KMS-11 (cell line): Measurements from ENCODE around the gene FOCAD.

Experiments
- H2AFZ ChIP-seq: fragments of 200-600 bp; sonication (generic); 2 replicates; pipeline ENCODE4 v1.6.1; 2016; ENCODE audit warnings: antibody characterized with exemption, mixed run types, low read depth
- H3K27ac ChIP-seq: fragments of 200-600 bp; sonication (generic); 2 replicates; pipeline ENCODE4 v1.6.1; 2016; ENCODE audit warnings: mild to moderate bottlenecking, mixed run types
- H3K27me3 ChIP-seq: fragments of 200-600 bp; sonication (generic); 2 replicates; pipeline ENCODE4 v1.6.1; 2017; ENCODE audit warnings: mild to moderate bottlenecking, low read depth, mixed run types, moderate library complexity; ENCODE audit not compliant: insufficient read depth
- H3K36me3 ChIP-seq: fragments of 200-600 bp; sonication (generic); 2 replicates; pipeline ENCODE4 v1.6.1; 2017; ENCODE audit warnings: mild to moderate bottlenecking, mixed run types; ENCODE audit not compliant: insufficient read depth
- H3K4me1 ChIP-seq: fragments of 200-600 bp; sonication (generic); 2 replicates; pipeline ENCODE4 v1.6.1; 2016; ENCODE audit warnings: mild to moderate bottlenecking, low read depth, mixed run types; ENCODE audit not compliant: poor library complexity, severe bottlenecking
- H3K4me2 ChIP-seq: fragments of 200-600 bp; sonication (generic); 2 replicates; pipeline ENCODE4 v1.7.0; 2016; ENCODE audit warnings: mild to moderate bottlenecking, mixed run types
- H3K4me3 ChIP-seq: fragments of 200-600 bp; sonication (generic); IDR thresholded peaks from 2 replicates; pipeline ENCODE4 v1.6.1; 2017; ENCODE audit warnings: low read depth, low read length, mixed read lengths; ENCODE audit not compliant: insufficient read depth
- H3K79me2 ChIP-seq: fragments of 200-600 bp; sonication (generic); 2 replicates; pipeline ENCODE4 v1.6.1; 2016; ENCODE audit warnings: low read depth, mixed run types; ENCODE audit not compliant: insufficient read depth
- H3K9ac ChIP-seq: fragments of 200-600 bp; sonication (generic); 2 replicates; pipeline ENCODE4 v1.6.1; 2016; ENCODE audit warnings: mild to moderate bottlenecking, mixed run types
- H4K20me1 ChIP-seq: fragments of 200-600 bp; sonication (generic); 2 replicates; pipeline ENCODE4 v1.6.1; 2016; ENCODE audit warnings: mild to moderate bottlenecking, mixed run types; ENCODE audit not compliant: insufficient read depth
- CTCF ChIP-seq: fragments of 200-600 bp; sonication (generic); conservative IDR thresholded peaks from 2 replicates; pipeline ENCODE4 v1.6.1; 2017; ENCODE audit warnings: low read depth, mild to moderate bottlenecking, antibody characterized with exemption, low read length, moderate library complexity, mixed read lengths

FOCAD gene

DNA sequence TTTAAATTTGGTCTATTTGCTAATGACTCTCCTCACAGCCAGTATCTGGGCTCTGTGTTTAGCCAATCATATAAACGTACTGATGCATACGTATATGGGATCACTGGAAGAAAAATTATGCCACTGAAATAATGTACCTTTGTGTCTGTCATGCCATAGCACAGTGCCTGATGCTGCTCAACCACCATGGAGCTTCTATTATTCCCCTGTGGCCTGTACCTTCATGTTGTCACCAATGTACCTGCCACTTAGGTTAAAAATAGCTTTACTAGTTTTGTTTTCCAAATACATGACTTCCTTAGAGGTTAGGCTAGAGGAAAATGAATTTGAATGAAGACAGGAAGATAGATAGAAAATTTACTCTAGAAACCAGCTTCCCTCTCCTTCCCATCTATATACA lies 312.8 kb downstream of the FOCAD start:
- TF ChIP-seq CTCF, result no peak
- no peaks in the 10 kb centered on the region for H3K36me3 ChIP-seq
- H3K9ac ChIP-seq, result no peak overlapping the region
- H4K20me1 ChIP-seq, result no peaks in the 10 kb centered on the region
- H3K4me2 ChIP-seq, result no peak overlapping the region
- H3K4me1 ChIP-seq, result no peaks in the 10 kb centered on the region
- H3K27ac ChIP-seq, result no peak overlapping the region
- no peaks in the 10 kb centered on the region for H3K27me3 ChIP-seq
- no peak overlapping the region for H3K4me3 ChIP-seq
- no peak overlapping the region for H2AFZ ChIP-seq
- H3K79me2 ChIP-seq, result no peaks in the 10 kb centered on the region

DNA sequence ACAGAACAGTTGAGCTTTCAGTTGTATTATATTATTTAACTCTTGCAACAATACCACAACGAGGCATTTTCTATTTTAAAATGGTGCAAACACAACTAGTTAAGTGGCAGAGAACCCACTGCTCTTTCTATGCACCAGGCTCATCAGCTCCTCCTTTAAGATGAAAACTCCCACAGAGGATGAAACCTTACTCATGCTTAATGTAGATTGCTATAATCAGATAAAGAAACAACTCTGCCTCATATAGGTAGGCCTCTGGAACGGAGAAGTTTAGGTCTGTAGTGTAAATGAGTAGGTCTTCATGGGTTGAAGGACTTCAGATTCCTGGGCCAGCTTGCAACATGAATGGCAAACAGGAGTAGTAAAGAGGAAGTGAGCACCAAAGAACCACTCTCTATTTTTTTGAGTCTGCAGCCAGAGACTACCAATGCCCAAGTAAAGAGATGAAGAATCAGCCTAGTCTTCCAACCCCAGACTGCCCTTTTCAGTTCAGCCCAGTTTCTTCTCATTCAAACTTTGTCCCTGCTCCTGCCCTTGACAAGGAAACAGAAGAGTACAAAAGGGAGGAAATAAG lies 313.5 kb downstream of the FOCAD start:
- no peaks in the 10 kb centered on the region for H3K27me3 ChIP-seq
- no peak overlapping the region for H3K27ac ChIP-seq
- H3K79me2 ChIP-seq, result no peaks in the 10 kb centered on the region
- H3K4me3 ChIP-seq, result no peak overlapping the region
- H3K9ac ChIP-seq, result no peak overlapping the region
- H4K20me1 ChIP-seq, result no peaks in the 10 kb centered on the region
- no peaks in the 10 kb centered on the region for H3K36me3 ChIP-seq
- H3K4me1 ChIP-seq, result no peaks in the 10 kb centered on the region
- TF ChIP-seq CTCF, result no peak
- no peak overlapping the region for H2AFZ ChIP-seq
- no peak overlapping the region for H3K4me2 ChIP-seq

DNA sequence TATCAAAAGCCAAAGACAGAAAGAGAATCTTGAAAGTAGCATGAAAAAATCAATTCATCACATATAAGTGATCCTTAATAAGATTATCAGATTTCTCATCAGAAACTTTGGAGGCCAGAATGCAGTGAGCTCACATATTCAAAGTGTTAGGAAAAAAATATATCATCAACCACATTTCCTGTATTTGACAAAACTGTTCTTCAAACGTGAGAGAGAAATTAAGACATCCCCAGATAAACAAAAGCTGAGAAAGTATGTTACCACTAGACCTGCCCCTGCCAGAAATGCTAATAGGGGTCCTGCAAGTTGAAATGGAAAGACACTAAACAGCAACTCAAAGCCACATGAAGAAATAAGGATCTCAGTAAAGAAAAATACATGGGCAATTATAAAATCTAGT lies 317.5 kb downstream of the FOCAD start:
- Histone ChIP-seq H3K27ac (no peak overlapping the region), H3K79me2 (no peaks in the 10 kb centered on the region), H3K9ac (no peak overlapping the region), H3K4me3 (no peak overlapping the region), H3K36me3 (no peaks in the 10 kb centered on the region), H3K27me3 (no peaks in the 10 kb centered on the region), H3K4me2 (no peak overlapping the region), H3K4me1 (no peaks in the 10 kb centered on the region), H2AFZ (no peak overlapping the region), H4K20me1 (no peaks in the 10 kb centered on the region)
- TF ChIP-seq CTCF, result no peak

DNA sequence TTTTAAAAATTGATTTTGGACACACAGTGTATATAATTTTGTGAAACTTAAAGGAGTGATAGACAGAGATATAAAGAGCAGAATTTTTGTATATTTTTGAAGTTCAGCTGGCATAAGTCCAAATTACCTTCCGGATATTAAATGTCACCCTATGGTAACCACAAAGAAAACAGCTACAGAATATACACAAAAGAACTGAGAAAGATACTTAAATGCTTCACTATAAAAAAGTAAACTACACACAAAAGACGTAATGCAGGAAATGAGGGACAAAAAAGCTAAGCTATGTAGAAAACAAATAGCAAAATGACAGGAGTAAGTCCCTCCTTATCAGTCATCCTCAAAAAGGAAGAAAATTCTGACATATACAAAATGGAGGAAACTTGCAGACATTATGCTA lies 318.0 kb downstream of the FOCAD start:
- TF ChIP-seq CTCF, result no peak
- Histone ChIP-seq H3K4me3 (no peak overlapping the region), H4K20me1 (no peaks in the 10 kb centered on the region), H2AFZ (no peak overlapping the region), H3K27me3 (no peaks in the 10 kb centered on the region), H3K36me3 (no peaks in the 10 kb centered on the region), H3K9ac (no peak overlapping the region), H3K27ac (no peak overlapping the region), H3K4me1 (no peaks in the 10 kb centered on the region), H3K79me2 (no peaks in the 10 kb centered on the region), H3K4me2 (no peak overlapping the region)
